Stomach (tissue), 9 donors: Measurements from ENCODE around the gene CALN1. TPM values are rescaled to one million over a fixed set of nuclear protein-coding genes. Genes with fewer than 3 reads are reported as not detected.

ENCODE experiments used
- DNase-seq, 2 donors: peaks; one replicate each; pipeline versions ENCODE4 v3.0.0 to v3.0.0-alpha.2; 2013 to 2019
- H3K27ac ChIP-seq, 5 donors: fragments of 200-600 bp in 4 of 5; sonication (generic) in 4 of 5; one replicate each; pipeline ENCODE4 v1.5.1; 2013 to 2019; ENCODE audit warnings: mild to moderate bottlenecking in 1 of 5, moderate library complexity in 1 of 5
- H3K27me3 ChIP-seq, 3 donors: fragments of 200-600 bp; sonication (generic); one replicate each; pipeline ENCODE4 v1.5.1; 2017 to 2019; ENCODE audit warnings: mixed run types in 1 of 3
- H3K36me3 ChIP-seq, 4 donors: fragments of 200-600 bp; sonication (generic); 1 replicate in 3 of 4; 2 replicates in 1 of 4; pipeline ENCODE4 v1.5.1; 2016 to 2019
- H3K4me1 ChIP-seq, 4 donors: fragments of 200-600 bp; sonication (generic); one replicate each; pipeline ENCODE4 v1.5.1; 2016 to 2019
- H3K4me3 ChIP-seq, 4 donors: fragments of 200-600 bp; sonication (generic) in 3 of 4; one replicate each; pipeline ENCODE4 v1.5.1; 2016 to 2019; ENCODE audit warnings: mild to moderate bottlenecking in 1 of 4
- H3K9me3 ChIP-seq, 4 donors: fragments of 200-600 bp; sonication (generic); one replicate each; pipeline ENCODE4 v1.5.1; 2016 to 2019
- CTCF ChIP-seq, 7 experiments: fragments of 450-650 bp in 4 of 7; fragments of 200-600 bp in 3 of 7; sonication (generic) in 3 of 7; IDR thresholded peaks; one replicate each; pipeline ENCODE4 v1.5.1; 2016 to 2019; ENCODE audit warnings: antibody characterized with exemption in 7 of 7, control low read depth in 2 of 7, mild to moderate bottlenecking in 1 of 7
- EP300 ChIP-seq: sonication (generic); formaldehyde crosslinking; IDR thresholded peaks from one replicate; pipeline ENCODE4 v1.6.1; 2017; ENCODE audit warnings: antibody characterized with exemption
- POLR2A ChIP-seq, 4 donors: fragments of 450-650 bp; IDR thresholded peaks; one replicate each; pipeline ENCODE4 v1.6.1; 2016; ENCODE audit warnings: antibody characterized with exemption in 4 of 4, control low read depth in 2 of 4, mild to moderate bottlenecking in 1 of 4, moderate library complexity in 1 of 4
- POLR2AphosphoS5 ChIP-seq, 3 donors: sonication (generic); formaldehyde crosslinking; IDR thresholded peaks; one replicate each; pipeline ENCODE4 v1.6.1; 2016; ENCODE audit warnings: antibody characterized with exemption in 3 of 3
- WGBS, 5 donors: extraction: QIAGEN DNeasy Blood & Tissue Kit in 3 of 5; methylation state at CpG; one replicate each; pipeline versions ENCODE4 v1.1.5 to v1.1.7; 2013 to 2018; 5-methylcytosine and 5-hydroxymethylcytosine counted together
- intact Hi-C: fragments of 100-400 bp; cut with DNase I; formaldehyde crosslinking; loops from one replicate; pipeline ENCODE4 v1.15.1; 2023; ENCODE audit warnings: low total_unique reads
- polyA plus RNA-seq, 3 donors: library from polyadenylated mRNA; stranded (reverse); fragments of 200-250 nt; gene quantifications; one replicate each; pipeline ENCODE4 v1.2.3, GENCODE V29; 2013
- total RNA-seq, 5 donors: library from RNA; depleted of rRNA; stranded (reverse); fragments of >200 nt; gene quantifications; one replicate each; pipeline versions ENCODE4 v1.1.0 to v1.2.3, GENCODE V29; 2014 to 2016
- donor health status: healthy with polysubstance abuse.
- donor health status: Bipolar disorder and iron deficiency.
- donor health status: healthy.

The CALN1 gene
- total and polyA plus RNA-seq, 8 donors, result under 0.01 to 51.9 (median 0.37) TPM; not detected in 5

DNA sequence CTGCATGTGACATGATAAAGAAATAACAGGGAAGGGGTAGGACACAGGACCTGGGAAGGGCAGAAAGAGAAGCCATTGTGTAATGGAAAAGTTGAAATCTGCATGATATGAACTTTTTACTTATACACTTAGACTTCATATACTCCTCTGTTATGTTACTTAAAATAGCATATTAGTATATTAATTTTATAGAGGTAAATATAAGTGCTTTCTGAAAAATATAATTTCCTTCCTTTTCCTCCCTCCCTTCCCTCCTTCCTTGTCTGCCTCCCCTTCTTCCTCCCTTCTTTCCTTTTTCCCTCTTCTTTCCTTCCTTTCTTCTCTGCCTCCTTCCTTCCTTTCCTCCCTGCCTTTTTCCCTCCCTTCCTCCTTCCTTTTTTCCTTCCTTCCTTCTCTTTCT lies 363.7 kb downstream of the CALN1 start:
- H3K36me3 ChIP-seq, result no peaks in the 10 kb centered on the region
- no peaks in the 10 kb centered on the region for H3K27me3 ChIP-seq
- no peak for TF ChIP-seq POLR2AphosphoS5 (IDR thresholded peaks at IDR 0.05)
- no peak for TF ChIP-seq POLR2A (IDR thresholded peaks at IDR 0.05)
- no peak for TF ChIP-seq EP300
- TF ChIP-seq CTCF (IDR thresholded peaks at IDR 0.05), result no peak
- DNase-seq, result no peak
- H3K4me1 ChIP-seq, result no peaks in the 10 kb centered on the region
- intact Hi-C loops, result no loop called here
- H3K4me3 ChIP-seq, result no peak overlapping the region
- H3K27ac ChIP-seq, result no peak overlapping the region
- H3K9me3 ChIP-seq, result no peaks in the 10 kb centered on the region

DNA sequence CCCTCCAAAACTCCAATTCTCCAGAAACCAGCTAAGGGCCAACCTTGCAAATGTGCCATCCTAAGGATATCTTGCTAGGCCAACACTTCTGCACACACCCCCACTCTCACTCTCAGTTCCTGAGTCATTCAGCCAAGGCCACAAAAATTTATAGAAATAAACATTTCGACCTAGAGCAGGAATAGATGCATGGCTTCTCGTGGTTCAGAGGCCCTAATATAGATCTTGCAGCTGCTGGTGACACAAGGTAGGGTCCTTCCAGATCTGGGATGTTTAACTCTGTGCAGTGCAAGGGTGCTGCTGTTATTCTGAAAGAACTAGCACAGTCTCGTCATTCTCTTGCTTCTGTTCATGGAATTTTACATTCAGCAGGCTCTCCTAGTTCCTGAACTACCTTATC lies 369.3 kb downstream of the CALN1 start:
- intact Hi-C loops, result no loop called here
- no peak for DNase-seq
- TF ChIP-seq POLR2AphosphoS5 (IDR thresholded peaks at IDR 0.05) (no peak), EP300 (no peak), POLR2A (IDR thresholded peaks at IDR 0.05) (no peak), CTCF (IDR thresholded peaks at IDR 0.05) (no peak)
- no peaks in the 10 kb centered on the region for H3K27me3 ChIP-seq
- no peaks in the 10 kb centered on the region for H3K36me3 ChIP-seq
- H3K9me3 ChIP-seq, result peaks cover 0 to 3% (median 1%) of the 10 kb centered on the region in 4 donors
- no peak overlapping the region for H3K27ac ChIP-seq
- no peaks in the 10 kb centered on the region for H3K4me1 ChIP-seq
- H3K4me3 ChIP-seq, result no peak overlapping the region
- WGBS, 5 donors, result 36 to 57% (median 57%) methylated on average over 3 of the region's 3 CpGs

DNA sequence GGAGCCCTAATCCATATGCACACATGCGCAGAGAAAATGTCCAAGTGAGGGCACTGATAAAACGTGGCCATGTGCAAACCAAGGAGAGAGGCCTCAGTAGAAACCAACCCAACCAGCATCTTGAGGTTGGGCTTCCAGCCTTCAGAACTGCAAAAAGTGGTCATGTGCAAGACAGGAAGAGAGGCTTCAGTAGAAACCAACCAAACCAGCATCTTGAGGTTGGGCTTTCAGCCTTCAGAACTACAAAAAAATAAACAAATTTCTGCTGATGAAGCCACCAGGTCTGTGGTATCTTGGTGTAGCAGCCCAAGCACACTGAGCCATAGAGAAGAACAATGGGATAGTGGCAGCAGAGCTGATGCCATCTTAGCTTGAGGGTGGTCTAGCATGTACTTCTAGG lies 371.5 kb downstream of the CALN1 start:
- WGBS, 5 donors, result 80 to 88% (median 83%) methylated on average over 2 of the region's 2 CpGs
- TF ChIP-seq POLR2AphosphoS5 (IDR thresholded peaks at IDR 0.05) (no peak), EP300 (no peak), POLR2A (IDR thresholded peaks at IDR 0.05) (no peak), CTCF (IDR thresholded peaks at IDR 0.05) (no peak)
- H3K9me3 ChIP-seq, result peaks cover 3 to 20% (median 4%) of the 10 kb centered on the region in 4 donors

DNA sequence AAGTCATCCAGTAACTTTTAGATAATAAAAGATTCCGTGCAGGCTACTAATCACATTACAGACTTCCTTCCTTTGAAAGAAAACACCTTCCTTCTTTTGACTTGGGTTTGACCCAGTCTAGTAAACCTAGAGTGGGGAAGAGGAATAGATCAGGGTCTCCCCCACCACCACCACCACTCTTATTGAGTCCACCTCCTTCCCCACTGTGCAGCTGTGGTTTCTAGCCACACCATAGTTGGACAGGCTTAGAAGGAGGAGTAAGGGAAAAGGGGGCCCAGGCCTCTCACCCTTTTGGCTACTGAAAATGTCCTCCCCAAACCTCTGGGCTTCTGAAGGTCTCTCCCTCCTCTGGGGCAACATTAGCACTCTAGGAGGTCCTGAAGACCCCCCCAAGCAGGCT lies 372.7 kb downstream of the CALN1 start:
- H3K4me3 ChIP-seq, result no peak overlapping the region
- no peaks in the 10 kb centered on the region for H3K4me1 ChIP-seq
- no peak overlapping the region for H3K27ac ChIP-seq
- H3K36me3 ChIP-seq, result no peaks in the 10 kb centered on the region
- no peak for DNase-seq
- 56 to 70% (median 62%) methylated on average over 1 of the region's 1 CpG for WGBS, 5 donors
- H3K9me3 ChIP-seq, result peaks cover 3 to 20% (median 4%) of the 10 kb centered on the region in 4 donors
- intact Hi-C loops, result no loop called here
- H3K27me3 ChIP-seq, result no peaks in the 10 kb centered on the region
- TF ChIP-seq CTCF (IDR thresholded peaks at IDR 0.05), result no peak
- TF ChIP-seq POLR2AphosphoS5 (IDR thresholded peaks at IDR 0.05), result no peak
- no peak for TF ChIP-seq POLR2A (IDR thresholded peaks at IDR 0.05)
- no peak for TF ChIP-seq EP300

More for the DNA sequence above, 371.5 kb downstream of the CALN1 start:
- H3K27ac ChIP-seq, result no peak overlapping the region
- H3K27me3 ChIP-seq, result no peaks in the 10 kb centered on the region
- DNase-seq, result no peak
- H3K36me3 ChIP-seq, result no peaks in the 10 kb centered on the region
- H3K4me1 ChIP-seq, result no peaks in the 10 kb centered on the region
- no peak overlapping the region for H3K4me3 ChIP-seq
- intact Hi-C loops, result no loop called here
